HG03442 (cell line): Measurements from ENCODE around the gene HSPB3.
"Not testable (repeated sequence)": the region's sequence is repeated elsewhere in the genome, so short reads cannot be mapped to it uniquely, and the experiment has no call there.

Experiments
- ATAC-seq: cut with Tn5 transposase; IDR thresholded peaks from one replicate; pipeline ENCODE4 v1.9.1; 2021; ENCODE audit warnings: mild to moderate bottlenecking, moderate library complexity; ENCODE audit not compliant: unreplicated experiment

Gene HSPB3, protein sequence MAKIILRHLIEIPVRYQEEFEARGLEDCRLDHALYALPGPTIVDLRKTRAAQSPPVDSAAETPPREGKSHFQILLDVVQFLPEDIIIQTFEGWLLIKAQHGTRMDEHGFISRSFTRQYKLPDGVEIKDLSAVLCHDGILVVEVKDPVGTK

GRCh38 chr5:54455413-54456157 is at the start of gene HSPB3:
TSS of gene HSPB3 (plus strand) at chr5:54455699. CDS start at chr5:54455790, 91 bp downstream.
- ATAC-seq, result no peak

GRCh38 chr5:54411176-54411575 is 44.3 kb upstream of the HSPB3 start:
- no peak for ATAC-seq

DNA sequence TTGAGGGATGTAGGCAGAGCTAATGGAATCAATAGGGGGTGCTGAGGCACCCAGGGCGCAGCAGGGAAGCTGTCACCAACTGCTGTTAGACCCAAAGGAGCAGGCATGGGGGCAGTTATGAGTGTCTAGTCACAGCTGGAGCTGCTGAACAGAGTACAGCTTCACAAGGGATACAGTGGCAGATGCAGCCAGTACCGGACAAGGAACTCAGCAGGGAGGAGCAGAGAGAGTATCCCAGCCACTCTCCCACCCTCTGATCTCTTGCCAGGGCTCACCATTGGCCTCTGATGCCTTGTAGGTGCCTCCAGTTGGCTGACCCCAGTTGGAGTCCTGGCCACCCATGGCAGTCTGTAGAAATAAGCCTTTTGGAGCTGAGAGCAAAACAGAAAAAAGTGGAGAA is 42.6 kb upstream of the HSPB3 start:
- ATAC-seq, result no peak

DNA sequence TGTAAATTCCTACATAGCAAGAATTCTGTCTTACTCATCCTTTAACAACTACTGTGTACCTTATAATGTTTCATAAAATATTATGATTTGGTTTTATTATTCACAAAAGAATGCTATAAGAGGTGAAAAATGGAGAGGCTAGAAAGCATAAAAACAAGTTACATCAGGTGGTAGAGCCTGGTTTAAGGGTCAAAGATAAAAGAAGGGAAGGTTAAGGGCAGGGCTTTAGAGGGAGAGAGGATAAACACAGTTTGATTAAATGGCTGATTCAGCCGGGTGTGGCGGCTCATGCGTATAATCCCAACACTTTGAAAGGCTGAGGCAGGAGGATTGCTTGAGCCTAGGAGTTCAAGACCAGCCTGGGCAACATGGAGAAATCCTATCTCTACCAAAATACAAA is 40.4 kb upstream of the HSPB3 start:
- no peak for ATAC-seq

GRCh38 chr5:54415896-54416601 is 39.5 kb upstream of the HSPB3 start:
- ATAC-seq, result no peak

GRCh38 chr5:54419573-54420423 is 35.7 kb upstream of the HSPB3 start:
- not testable (repeated sequence) for ATAC-seq

GRCh38 chr5:54420511-54420910 is 35.0 kb upstream of the HSPB3 start:
- ATAC-seq, result not testable (repeated sequence)

DNA sequence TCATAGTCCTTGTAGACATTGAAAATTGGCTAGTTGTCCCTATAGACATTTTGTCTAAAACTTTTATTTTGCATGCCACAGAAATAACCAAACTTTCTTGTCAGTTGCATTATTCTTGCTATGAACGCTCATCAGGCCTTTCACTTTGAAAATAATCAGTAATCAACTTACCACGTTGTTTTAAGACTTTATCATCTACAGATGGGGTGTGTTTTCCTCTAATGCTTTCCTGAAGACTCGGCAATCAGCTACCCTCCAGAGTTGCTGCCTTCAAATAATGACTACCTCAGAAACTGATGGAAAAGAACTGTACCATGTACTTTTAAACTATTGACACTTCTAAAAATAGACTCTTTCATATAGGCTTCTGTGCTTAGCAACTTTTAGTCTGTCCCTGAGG is 33.5 kb upstream of the HSPB3 start:
- ATAC-seq, result no peak

GRCh38 chr5:54425258-54425657 is 30.2 kb upstream of the HSPB3 start:
- no peak for ATAC-seq

GRCh38 chr5:54426209-54426608 is 29.3 kb upstream of the HSPB3 start:
- ATAC-seq, result no peak

GRCh38 chr5:54434650-54435049 is 20.8 kb upstream of the HSPB3 start:
- ATAC-seq, result not testable (repeated sequence)

GRCh38 chr5:54438620-54439389 is 16.7 kb upstream of the HSPB3 start:
- ATAC-seq, result no peak

- ATAC-seq, result peak; percentile 86
These were observed 15.0 kb upstream of the HSPB3 start for GRCh38 chr5:54440456-54440893.

GRCh38 chr5:54442271-54442670 is 13.2 kb upstream of the HSPB3 start:
- no peak for ATAC-seq

DNA sequence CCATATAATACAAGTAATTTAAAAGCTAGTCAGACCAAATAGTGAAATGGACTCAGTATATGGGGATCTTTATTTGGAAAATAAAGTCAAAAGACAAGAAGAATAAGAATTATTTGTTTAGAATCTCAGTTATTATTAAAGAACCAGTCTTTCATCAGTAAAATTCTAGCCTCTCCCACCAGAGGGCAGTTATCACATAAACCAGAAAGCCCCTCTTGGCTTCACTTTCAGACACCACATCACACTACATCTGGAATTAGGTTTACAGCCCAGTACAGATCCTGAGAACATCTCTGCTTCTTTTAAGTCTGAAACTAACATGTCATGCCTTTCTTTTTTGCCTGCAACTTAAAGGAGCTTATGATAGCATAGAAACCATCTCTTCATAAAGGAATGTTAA is 12.2 kb upstream of the HSPB3 start:
- no peak for ATAC-seq

- no peak for ATAC-seq
These were observed 9.7 kb upstream of the HSPB3 start for GRCh38 chr5:54445691-54446378.

- ATAC-seq, result no peak
These were observed 9.1 kb upstream of the HSPB3 start for GRCh38 chr5:54446379-54446732.

GRCh38 chr5:54449923-54450322 is 5.6 kb upstream of the HSPB3 start:
- no peak for ATAC-seq

- no peak for ATAC-seq
These were observed 5.0 kb upstream of the HSPB3 start for GRCh38 chr5:54450542-54450941.

DNA sequence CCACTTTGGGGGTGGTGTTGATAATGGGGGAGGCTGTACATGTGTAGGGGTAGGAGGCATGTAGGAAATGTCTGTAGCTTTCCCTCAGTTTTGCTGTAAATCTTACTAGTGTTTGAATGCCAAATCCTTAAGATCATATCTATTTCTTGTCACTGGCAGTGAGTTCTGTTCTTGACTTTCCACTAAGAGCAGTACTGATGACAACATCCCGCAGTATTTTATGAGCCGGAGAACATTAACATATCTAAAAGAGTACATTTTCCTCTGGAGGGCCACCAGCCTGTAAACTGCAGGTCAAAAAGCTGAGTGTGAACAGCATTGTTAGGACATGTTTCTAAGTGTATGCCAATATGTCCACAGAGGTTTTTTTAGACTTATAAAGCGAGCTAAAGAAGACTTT is 2.5 kb upstream of the HSPB3 start:
- no peak for ATAC-seq
